K562 (cell line): ENCODE results near the gene SLC1A5. TPM values are rescaled to one million over a fixed set of nuclear protein-coding genes. Genes with fewer than 3 reads are reported as not detected.

Experiments
- ARID2 ChIP-seq: fragments of 450-650 bp; IDR thresholded peaks from 2 replicates; pipeline ENCODE4 v1.6.1; 2017; ENCODE audit warnings: antibody characterized with exemption, mild to moderate bottlenecking
- ATF1 ChIP-seq, 2 experiments: fragments of 450-650 bp in 1 of 2; IDR thresholded peaks; 2 replicates each; pipeline ENCODE4 v1.6.1; 2016; ENCODE audit warnings: missing compliant biosample characterization in 1 of 2, missing genetic modification characterization in 1 of 2
- GTF2B ChIP-seq: IDR thresholded peaks from 2 replicates; pipeline ENCODE4 v1.6.1; 2011; ENCODE audit not compliant: insufficient read length; ENCODE audit errors: extremely low read depth
- HMG20B ChIP-seq: fragments of 250-450 bp; sonication (Bioruptor Pico); IDR thresholded peaks from 2 replicates; pipeline ENCODE4 v1.5.0; 2021; ENCODE audit warnings: mild to moderate bottlenecking
- HNRNPLL ChIP-seq: fragments of 200-400 bp; formaldehyde crosslinking; IDR thresholded peaks from 2 replicates; pipeline ENCODE4 v1.6.1; 2017; ENCODE audit warnings: low read length, low read depth, mild to moderate bottlenecking; ENCODE audit not compliant: poor library complexity, severe bottlenecking
- JUNB ChIP-seq: fragments of 450-650 bp; formaldehyde crosslinking; conservative IDR thresholded peaks from 2 replicates; pipeline ENCODE4 v1.4.0; 2020; ENCODE audit warnings: mild to moderate bottlenecking
- MCM7 ChIP-seq, 2 experiments: fragments of 450-650 bp; IDR thresholded peaks; 2 replicates each; pipeline ENCODE4 v1.6.1; 2016 to 2018
- OTX1 ChIP-seq: fragments of 450-650 bp; formaldehyde crosslinking; IDR thresholded peaks from 2 replicates; pipeline ENCODE4 v1.4.0; 2022; ENCODE audit warnings: mild to moderate bottlenecking
- PHF8 ChIP-seq: fragments of 200-600 bp; sonication (generic); IDR thresholded peaks from 2 replicates; pipeline ENCODE4 v1.6.1; 2012; ENCODE audit warnings: mixed run types, mild to moderate bottlenecking, inconsistent platforms, low read length, moderate library complexity, borderline replicate concordance
- RAD21 ChIP-seq, 2 experiments: fragments of 250-450 bp in 1 of 2; fragments of 450-650 bp in 1 of 2; sonication (Bioruptor Pico) in 1 of 2; formaldehyde crosslinking in 1 of 2; IDR thresholded peaks in 1 of 2; conservative IDR thresholded peaks in 1 of 2; 2 replicates each; pipeline versions ENCODE4 v1.4.0 to v1.8.0; 2020 to 2022; ENCODE audit warnings: mild to moderate bottlenecking in 2 of 2, moderate library complexity in 1 of 2
- RBM22 ChIP-seq: fragments of 200-400 bp; formaldehyde crosslinking; IDR thresholded peaks from 2 replicates; pipeline ENCODE4 v1.6.1; 2018; ENCODE audit warnings: low read length, low read depth; ENCODE audit not compliant: poor library complexity, severe bottlenecking
- RERE ChIP-seq: sonication (generic); formaldehyde crosslinking; IDR thresholded peaks from 2 replicates; pipeline ENCODE4 v1.8.0; 2023; ENCODE audit warnings: missing genetic modification reagents, mild to moderate bottlenecking, borderline replicate concordance
- SMAD1 ChIP-seq: fragments of 150-350 bp; IDR thresholded peaks from 2 replicates; pipeline ENCODE4 v1.6.1; 2014; ENCODE audit warnings: low read length, low read depth; ENCODE audit not compliant: partially characterized antibody
- SMAD4 ChIP-seq: fragments of 250-450 bp; sonication (Bioruptor Pico); conservative IDR thresholded peaks from 2 replicates; pipeline ENCODE4 v1.8.0; 2021; ENCODE audit warnings: inconsistent platforms, mild to moderate bottlenecking, moderate library complexity
- THRA ChIP-seq: fragments of 450-650 bp; IDR thresholded peaks from 2 replicates; pipeline ENCODE4 v1.6.1; 2017; ENCODE audit warnings: mild to moderate bottlenecking, moderate library complexity
- USF1 ChIP-seq: sonication (generic); formaldehyde crosslinking; IDR thresholded peaks from 2 replicates; pipeline ENCODE4 v1.9.0; 2022; ENCODE audit warnings: mild to moderate bottlenecking, missing genetic modification reagents
- ZNF184 ChIP-seq: sonication (generic); formaldehyde crosslinking; IDR thresholded peaks from 2 replicates; pipeline ENCODE4 v1.5.0; 2020; ENCODE audit warnings: missing genetic modification reagents
- ZNF511 ChIP-seq: sonication (generic); formaldehyde crosslinking; IDR thresholded peaks from 2 replicates; pipeline ENCODE4 v1.8.0; 2022; ENCODE audit warnings: mild to moderate bottlenecking, missing genetic modification reagents
- polyA plus RNA-seq, 8 experiments: library from polyadenylated mRNA; depleted of rRNA in 4 of 8; stranded (reverse) in 5 of 8; unstranded in 3 of 8; fragments of >200 nt; fragmentation: Nextera tagmentation in 2 of 8; fragmentation: Illumina TruSeq in 1 of 8; extraction: Ambion mirVana in 2 of 8; extraction: Trizol in 1 of 8; gene quantifications; 2 replicates each; pipeline versions ENCODE4 v1.2.1 to v1.2.3, GENCODE V29; 2011 to 2014; ENCODE audit warnings: inconsistent platforms in 1 of 8, missing spikeins in 1 of 8
- total RNA-seq, 7 experiments: library from RNA; depleted of rRNA in 6 of 7; stranded (reverse); fragments of >200 nt in 6 of 7; fragmentation: Illumina TruSeq in 2 of 7; extraction: Trizol in 2 of 7; gene quantifications; 2 replicates each; pipeline versions ENCODE4 v1.2.1 to v1.2.3, GENCODE V29; 2011 to 2021; ENCODE audit warnings: low replicate concordance in 1 of 7

The SLC1A5 gene
- total and polyA plus RNA-seq, 9 of the 15 experiments (the other 6 are each of a cell fraction or from before 2014, with no cell fraction given): 31.2 to 417 (median 134) TPM

GRCh38 chr19:46784262-46785053 is 3.9 kb downstream of the SLC1A5 start (continued):
- TF ChIP-seq HNRNPLL (peak; percentile 16), JUNB (CRISPR knock-in tag) (no peak), SMAD4 (CRISPR knock-in tag) (peak; percentile 63; the same call in 1 of the 2 replicates), USF1 (CRISPR knock-in tag) (0 out of 2 replicates have a peak, but pooled peaks have one; percentile 13), RBM22 (peak; percentile 81), MCM7 (IDR thresholded peaks at IDR 0.05) (no peak), PHF8 (peak; percentile 52; the same call in 1 of the 2 replicates), ZNF511 (CRISPR knock-in tag) (no peak), HMG20B (CRISPR knock-in tag) (no peak), RAD21 (CRISPR knock-in tag; conservative IDR thresholded peaks at IDR 0.05 in 1 of 2, IDR thresholded peaks at IDR 0.05 in 1 of 2) (peak in 1 of 2 experiments; percentile 11; a peak in 1 of 4 replicates), THRA (no peak), RERE (CRISPR knock-in tag) (0 out of 2 replicates have a peak, but pooled peaks have one; percentile 51), OTX1 (CRISPR knock-in tag) (no peak), ARID2 (no peak), ATF1 (CRISPR knock-in tag; IDR thresholded peaks at IDR 0.05) (no peak), ATF1 (tag; IDR thresholded peaks at IDR 0.05) (peak; percentile 49), SMAD1 (peak; percentile 42), GTF2B (no peak), ZNF184 (CRISPR knock-in tag) (no peak)
